HepG2 (cell line): ENCODE data around the gene DIP2C. TPM values are rescaled to one million over a fixed set of nuclear protein-coding genes. Genes with fewer than 3 reads are reported as not detected.

ENCODE experiments used
- ATAC-seq: fragments of 200-7000 bp; cut with Tn5 transposase; 3 replicates; pipeline ENCODE4 v1.9.1; 2020; ENCODE audit warnings: mild to moderate bottlenecking, moderate library complexity
- BruUV-seq: library from RNA; stranded (reverse); fragments of 400-500 nt; replicated peaks from 2 replicates; lab custom pipeline; 2021; lab: Mats Ljungman, UMichigan
- CTCF ChIA-PET: fragments of 300-600 bp; formaldehyde crosslinking; extraction: SDS; loops from one replicate; lab custom pipeline; 2021; ENCODE audit warnings: low total read pairs, inconsistent platforms, low intra/inter-chr PET ratio; lab: Yijun Ruan, JAX
- POLR2A ChIA-PET: fragments of 350-600 bp; sonication (Branson Sonifier 250); formaldehyde crosslinking; loops from one replicate; lab custom pipeline; 2020; ENCODE audit warnings: antibody characterized with exemption, inconsistent platforms; lab: Yijun Ruan, JAX
- DNase-seq: peaks from one replicate; pipeline ENCODE4 v3.0.0-alpha.2; 2015; ENCODE audit warnings: low spot score
- FAIRE-seq: peaks from 3 replicates; lab custom pipeline; 2011; peaks lifted over from hg19 to GRCh38; lab: Jason Lieb, UNC
- H2AFZ ChIP-seq: one replicate; pipeline ENCODE4 v1.6.1; 2011; ENCODE audit warnings: low read length, inconsistent platforms
- H3K27ac ChIP-seq: fragments of 300-600 bp; 3 replicates; pipeline ENCODE4 v1.8.0; 2011; ENCODE audit warnings: mixed run types, mild to moderate bottlenecking, mixed read lengths, low read length, inconsistent platforms; ENCODE audit not compliant: insufficient read depth; ENCODE audit errors: extremely low read length
- H3K27me3 ChIP-seq, 2 experiments: fragments of 200-600 bp in 1 of 2; 2 replicates in 1 of 2; 3 replicates in 1 of 2; pipeline versions ENCODE4 v1.6.0 to v1.8.0; 2011; ENCODE audit warnings: low read length in 2 of 2, mild to moderate bottlenecking in 2 of 2, moderate library complexity in 2 of 2, inconsistent platforms in 1 of 2; ENCODE audit not compliant: insufficient read depth in 2 of 2, control insufficient read depth in 1 of 2
- H3K36me3 ChIP-seq, 2 experiments: fragments of 200-600 bp in 1 of 2; replicated peaks in 1 of 2; 2 replicates in 1 of 2; 3 replicates in 1 of 2; pipeline versions ENCODE4 v1.5.1 to v1.8.0; 2011; ENCODE audit warnings: low read length in 2 of 2, inconsistent platforms in 1 of 2; ENCODE audit not compliant: insufficient read depth in 2 of 2, control insufficient read depth in 1 of 2
- H3K4me1 ChIP-seq: 2 replicates; pipeline ENCODE4 v1.5.1; 2012; ENCODE audit warnings: low read length, inconsistent platforms; ENCODE audit not compliant: insufficient read depth
- H3K4me2 ChIP-seq: 2 replicates; pipeline ENCODE4 v1.6.0; 2011; ENCODE audit warnings: low read depth, low read length, inconsistent platforms
- H3K4me3 ChIP-seq, 3 experiments: fragments of 200-600 bp in 1 of 3; sonication (generic), shearing (Covaris generic) in 1 of 3; replicated peaks in 1 of 3; 2 replicates each; pipeline ENCODE4 v1.5.1; 2011 to 2016; ENCODE audit warnings: low read length in 3 of 3, inconsistent platforms in 2 of 3, low read depth in 2 of 3, mild to moderate bottlenecking in 2 of 3, control low read depth in 1 of 3, mixed read lengths in 1 of 3; ENCODE audit not compliant: insufficient read depth in 1 of 3
- H3K79me2 ChIP-seq: one replicate; pipeline ENCODE4 v1.6.1; 2011; ENCODE audit warnings: low read length, inconsistent platforms; ENCODE audit not compliant: insufficient read depth
- H3K9ac ChIP-seq: 2 replicates; pipeline ENCODE4 v1.6.0; 2011; ENCODE audit warnings: mild to moderate bottlenecking, low read depth, low read length, inconsistent platforms; ENCODE audit not compliant: insufficient read depth
- H3K9me3 ChIP-seq: 2 replicates; pipeline ENCODE4 v1.5.1; 2012; ENCODE audit warnings: mild to moderate bottlenecking, low read length
- H4K20me1 ChIP-seq: 2 replicates; pipeline ENCODE4 v1.6.0; 2011; ENCODE audit warnings: inconsistent platforms, mild to moderate bottlenecking, low read length, moderate library complexity; ENCODE audit not compliant: insufficient read depth
- AGO1 ChIP-seq: fragments of 200-400 bp; formaldehyde crosslinking; IDR thresholded peaks from 2 replicates; pipeline ENCODE4 v1.6.1; 2017; ENCODE audit warnings: mild to moderate bottlenecking, low read depth, low read length, moderate library complexity; ENCODE audit not compliant: poor library complexity, severe bottlenecking
- KLF9 ChIP-seq: IDR thresholded peaks from 2 replicates; pipeline ENCODE4 v1.6.1; 2016; ENCODE audit warnings: low read depth
- MTA3 ChIP-seq: sonication (generic); formaldehyde crosslinking; IDR thresholded peaks from 2 replicates; pipeline ENCODE4 v1.4.0; 2020; ENCODE audit warnings: missing genetic modification reagents
- NFYC ChIP-seq: IDR thresholded peaks from 2 replicates; pipeline ENCODE4 v1.6.1; 2016; ENCODE audit warnings: missing genetic modification reagents, missing compliant biosample characterization
- NR3C1 ChIP-seq: sonication (generic); formaldehyde crosslinking; IDR thresholded peaks from 2 replicates; pipeline ENCODE4 v1.4.0; 2020; ENCODE audit warnings: missing genetic modification reagents
- REPIN1 ChIP-seq: sonication (generic); formaldehyde crosslinking; IDR thresholded peaks from 2 replicates; pipeline ENCODE4 v1.8.0; 2022; ENCODE audit warnings: missing genetic modification reagents, low read depth, mild to moderate bottlenecking, borderline replicate concordance
- SRSF9 ChIP-seq: fragments of 200-400 bp; formaldehyde crosslinking; IDR thresholded peaks from 2 replicates; pipeline ENCODE4 v1.6.1; 2018; ENCODE audit warnings: borderline replicate concordance, mild to moderate bottlenecking, low read depth, low read length; ENCODE audit not compliant: insufficient read depth, poor library complexity, severe bottlenecking
- U2AF2 ChIP-seq: fragments of 200-400 bp; formaldehyde crosslinking; IDR thresholded peaks from 2 replicates; pipeline ENCODE4 v1.6.1; 2017; ENCODE audit warnings: low read depth, mild to moderate bottlenecking, low read length
- YY1 ChIP-seq: IDR thresholded peaks from 2 replicates; pipeline ENCODE4 v1.6.1; 2011; ENCODE audit warnings: low read length, low read depth, moderate library complexity, mild to moderate bottlenecking; ENCODE audit not compliant: insufficient read depth, insufficient replicate concordance
- ZGPAT ChIP-seq: IDR thresholded peaks from 2 replicates; pipeline ENCODE4 v1.6.1; 2016; ENCODE audit warnings: mild to moderate bottlenecking
- ZNF207 ChIP-seq: fragments of 450-650 bp; IDR thresholded peaks from 2 replicates; pipeline ENCODE4 v1.6.1; 2016; ENCODE audit warnings: antibody characterized with exemption, borderline replicate concordance
- ZNF430 ChIP-seq: sonication (generic); formaldehyde crosslinking; IDR thresholded peaks from 2 replicates; pipeline ENCODE4 v1.9.0; 2021; ENCODE audit warnings: mild to moderate bottlenecking, missing genetic modification reagents
- ZNF720 ChIP-seq: sonication (generic); formaldehyde crosslinking; IDR thresholded peaks from 2 replicates; pipeline ENCODE4 v1.4.0; 2020; ENCODE audit warnings: missing genetic modification reagents
- ZNF780A ChIP-seq: sonication (generic); formaldehyde crosslinking; IDR thresholded peaks from 2 replicates; pipeline ENCODE4 v1.8.0; 2022; ENCODE audit warnings: mild to moderate bottlenecking, missing genetic modification reagents, moderate library complexity
- ZNF790 ChIP-seq: sonication (generic); formaldehyde crosslinking; IDR thresholded peaks from 2 replicates; pipeline ENCODE4 v1.8.0; 2022; ENCODE audit warnings: missing genetic modification reagents, mild to moderate bottlenecking, borderline replicate concordance
- ZSCAN25 ChIP-seq: sonication (generic); formaldehyde crosslinking; IDR thresholded peaks from 2 replicates; pipeline ENCODE4 v1.8.0; 2022; ENCODE audit warnings: mild to moderate bottlenecking, missing genetic modification reagents
- WGBS: methylation state at CpG from one replicate; pipeline ENCODE4 v1.1.6; 2017; ENCODE audit warnings: low lambda C conversion rate; 5-methylcytosine and 5-hydroxymethylcytosine counted together
- in situ Hi-C: cut with HindIII; loops from 2 replicates; pipeline ENCODE4 v1.10.0; 2017; ENCODE audit warnings: low pct_unique_long_range_greater_than_20kb; ENCODE audit not compliant: extremely low pct_ligation_motif_present
- intact Hi-C: fragments of 100-400 bp; cut with micrococcal nuclease; formaldehyde crosslinking; loops from one replicate; pipeline ENCODE4 v1.10.0; 2022; ENCODE audit not compliant: unreplicated experiment
- polyA plus RNA-seq, 8 experiments: library from polyadenylated mRNA; depleted of rRNA in 3 of 8; stranded (reverse) in 7 of 8; unstranded in 1 of 8; fragments of >200 nt; fragmentation: Illumina TruSeq in 4 of 8; extraction: Trizol in 4 of 8; gene quantifications; 2 replicates each; pipeline versions ENCODE4 v1.2.1 to v1.2.3, GENCODE V29; 2011 to 2016; ENCODE audit warnings: low read depth in 4 of 8, missing spikeins in 1 of 8, mixed read lengths in 1 of 8; ENCODE audit not compliant: insufficient read depth in 1 of 8
- total RNA-seq, 5 experiments: library from RNA; depleted of rRNA; stranded (reverse); fragments of >200 nt; fragmentation: Illumina TruSeq; extraction: Trizol; gene quantifications; 2 replicates each; pipeline ENCODE4 v1.2.3, GENCODE V29; 2016; ENCODE audit warnings: low read depth in 1 of 5

DIP2C gene
- total and polyA plus RNA-seq, 2 of the 13 experiments (the other 11 are each of a cell fraction or from before 2014, with no cell fraction given) = 2.2 to 2.7 TPM

- WGBS = 95% methylated on average over 2 of the region's 2 CpGs
- ChIA-PET POLR2A (no interaction called here), CTCF (no interaction called here)
- Histone ChIP-seq H3K79me2 (no peaks in the 10 kb centered on the region), H3K9me3 (no peaks in the 10 kb centered on the region), H3K4me2 (no peak overlapping the region), H2AFZ (no peak overlapping the region), H4K20me1 (0 out of 2 replicates have a peak, but pooled peaks cover 2% of the 10 kb centered on the region), H3K4me3 (no peak overlapping the region), H3K27me3 (no peaks in the 10 kb centered on the region), H3K36me3 (no peaks in the 10 kb centered on the region), H3K9ac (no peak overlapping the region), H3K4me1 (no peaks in the 10 kb centered on the region), H3K27ac (no peak overlapping the region)
- in situ Hi-C loops = no loop called here
- no TSS peak for BruUV-seq
- no peak for FAIRE-seq
- TF ChIP-seq ZNF720 (CRISPR knock-in tag) (no peak), ZGPAT (CRISPR knock-in tag) (no peak), KLF9 (CRISPR knock-in tag) (no peak), SRSF9 (no peak), ZNF780A (no peak)
- intact Hi-C loops = no loop called here
- no peak for ATAC-seq
- DNase-seq = no peak
These were observed 188.6 kb downstream of the DIP2C start for GRCh38 chr10:500876-501275.

- H3K9me3 ChIP-seq = no peaks in the 10 kb centered on the region
- H3K9ac ChIP-seq = no peak overlapping the region
- ATAC-seq (no peak), FAIRE-seq (no peak), DNase-seq (no peak)
- in situ Hi-C loops (no loop called here), intact Hi-C loops (no loop called here)
- POLR2A ChIA-PET = no interaction called here
- no peak overlapping the region for H3K4me3 ChIP-seq
- no TSS peak for BruUV-seq
- H3K27ac ChIP-seq = no peak overlapping the region
- no peak overlapping the region for H3K4me2 ChIP-seq
- peaks cover 3% of the 10 kb centered on the region; the same call in 1 of the 2 replicates for H3K4me1 ChIP-seq
- H3K27me3 ChIP-seq = no peaks in the 10 kb centered on the region
- CTCF ChIA-PET = no interaction called here
- H3K36me3 ChIP-seq = no peaks in the 10 kb centered on the region
- 0 out of 2 replicates have a peak, but pooled peaks cover 2% of the 10 kb centered on the region for H4K20me1 ChIP-seq
- H3K79me2 ChIP-seq = no peaks in the 10 kb centered on the region
- no peak overlapping the region for H2AFZ ChIP-seq
- no CpG with 5 or more reads among the region's 4 CpGs for WGBS
- no peak for TF ChIP-seq ZNF430 (CRISPR knock-in tag)
- no peak for TF ChIP-seq AGO1
- no peak for TF ChIP-seq ZNF207
- TF ChIP-seq ZNF790 (CRISPR knock-in tag) = no peak
- TF ChIP-seq NR3C1 (CRISPR knock-in tag) = no peak
- no peak for TF ChIP-seq ZSCAN25
- TF ChIP-seq NFYC (CRISPR knock-in tag) = no peak
- no peak for TF ChIP-seq U2AF2
- TF ChIP-seq REPIN1 (CRISPR knock-in tag) = no peak
- no peak for TF ChIP-seq MTA3 (CRISPR knock-in tag)
- no peak for TF ChIP-seq YY1
These were observed 189.5 kb downstream of the DIP2C start for GRCh38 chr10:499991-500390.
